CD4-positive, alpha-beta T cell treated with Interleukin-15 for 1 hour (primary cell): ENCODE measurements around the gene RNF167.

Experiments
- DNase-seq: peaks from one replicate; pipeline ENCODE4 v3.0.0-alpha.2; 2020

Gene RNF167

GRCh38 chr17:4958102-4958501, 18.0 kb downstream of the RNF167 start:
- no peak for DNase-seq

- no peak for DNase-seq
Observed at GRCh38 chr17:4959261-4959965, 19.3 kb downstream of the RNF167 start.

GRCh38 chr17:4960279-4960922, 20.3 kb downstream of the RNF167 start:
- no peak for DNase-seq

- DNase-seq = no peak
Observed at GRCh38 chr17:4965311-4965986, 25.4 kb downstream of the RNF167 start.

- DNase-seq = peak; percentile 99
Observed at GRCh38 chr17:4966844-4967538, 26.9 kb downstream of the RNF167 start.

- peak; percentile 94 for DNase-seq
Observed at GRCh38 chr17:4967539-4968485, 27.7 kb downstream of the RNF167 start, which contains the start of gene SPAG7. Gene SPAG7 (minus strand): TSS chr17:4967817. CDS start chr17:4967804, 13 bp downstream.

GRCh38 chr17:4968486-4969046, 28.5 kb downstream of the RNF167 start:
- no peak for DNase-seq

GRCh38 chr17:4969047-4969550, 29.0 kb downstream of the RNF167 start:
- DNase-seq = no peak

- no peak for DNase-seq
Observed at GRCh38 chr17:4969551-4970173, 29.6 kb downstream of the RNF167 start.

GRCh38 chr17:4970273-4970672, 30.2 kb downstream of the RNF167 start:
- no peak for DNase-seq

- no peak for DNase-seq
Observed at GRCh38 chr17:4971826-4972225, 31.8 kb downstream of the RNF167 start.

GRCh38 chr17:4972322-4972721, 32.3 kb downstream of the RNF167 start:
- no peak for DNase-seq

GRCh38 chr17:4972752-4973151, 32.7 kb downstream of the RNF167 start:
- DNase-seq = no peak

GRCh38 chr17:4973256-4974114, 33.4 kb downstream of the RNF167 start:
- DNase-seq = no peak

GRCh38 chr17:4974115-4974670, 34.1 kb downstream of the RNF167 start:
- no peak for DNase-seq

- no peak for DNase-seq
Observed at GRCh38 chr17:4978726-4979125, 38.7 kb downstream of the RNF167 start.

GRCh38 chr17:4980644-4981216, 40.7 kb downstream of the RNF167 start:
- DNase-seq = no peak

- DNase-seq = no peak
Observed at GRCh38 chr17:4982305-4982704, 42.2 kb downstream of the RNF167 start.

GRCh38 chr17:4986403-4986802, 46.3 kb downstream of the RNF167 start:
- no peak for DNase-seq
